Ovary (tissue), 3 donors: Measurements from ENCODE around the gene STIP1.

Source experiments
- EP300 ChIP-seq: sonication (generic); formaldehyde crosslinking; IDR thresholded peaks from one replicate; pipeline ENCODE4 v1.6.1; 2017; ENCODE audit warnings: antibody characterized with exemption
- POLR2A ChIP-seq: fragments of 450-650 bp; IDR thresholded peaks from one replicate; pipeline ENCODE4 v1.6.1; 2017; ENCODE audit warnings: antibody characterized with exemption, mild to moderate bottlenecking, moderate library complexity
- TF ChIP-seq, protein P1 (sequence below), 3 donors: fragments of 450-650 bp in 2 of 3; fragments of 200-600 bp in 1 of 3; IDR thresholded peaks; one replicate each; pipeline versions ENCODE4 v1.5.1 to v1.8.0; 2016 to 2022; ENCODE audit warnings: antibody characterized with exemption in 3 of 3, mild to moderate bottlenecking in 1 of 3
- donor health status: DM: no; HTN: no; CAD: no.

DNA sequence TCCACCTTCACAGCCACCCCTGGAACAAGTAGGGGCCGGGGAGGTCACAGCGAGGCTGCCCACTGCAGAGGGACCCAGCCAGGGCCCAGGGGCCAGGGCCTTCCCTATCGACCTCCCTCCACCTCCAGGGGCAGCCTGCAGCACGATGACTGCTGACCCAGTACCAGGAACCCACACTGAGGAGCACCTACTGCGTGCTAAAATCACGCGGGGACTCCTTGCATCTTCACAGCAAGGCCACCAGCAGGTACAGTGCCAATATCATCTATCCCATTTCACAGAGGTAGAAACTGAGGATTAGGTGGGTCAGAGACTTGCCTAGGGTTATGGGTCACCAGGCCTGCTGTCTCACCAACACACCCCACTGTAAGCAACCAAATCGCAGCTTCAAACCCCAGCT is 34.6 kb upstream of the STIP1 start:
- TF ChIP-seq, protein P1, sequence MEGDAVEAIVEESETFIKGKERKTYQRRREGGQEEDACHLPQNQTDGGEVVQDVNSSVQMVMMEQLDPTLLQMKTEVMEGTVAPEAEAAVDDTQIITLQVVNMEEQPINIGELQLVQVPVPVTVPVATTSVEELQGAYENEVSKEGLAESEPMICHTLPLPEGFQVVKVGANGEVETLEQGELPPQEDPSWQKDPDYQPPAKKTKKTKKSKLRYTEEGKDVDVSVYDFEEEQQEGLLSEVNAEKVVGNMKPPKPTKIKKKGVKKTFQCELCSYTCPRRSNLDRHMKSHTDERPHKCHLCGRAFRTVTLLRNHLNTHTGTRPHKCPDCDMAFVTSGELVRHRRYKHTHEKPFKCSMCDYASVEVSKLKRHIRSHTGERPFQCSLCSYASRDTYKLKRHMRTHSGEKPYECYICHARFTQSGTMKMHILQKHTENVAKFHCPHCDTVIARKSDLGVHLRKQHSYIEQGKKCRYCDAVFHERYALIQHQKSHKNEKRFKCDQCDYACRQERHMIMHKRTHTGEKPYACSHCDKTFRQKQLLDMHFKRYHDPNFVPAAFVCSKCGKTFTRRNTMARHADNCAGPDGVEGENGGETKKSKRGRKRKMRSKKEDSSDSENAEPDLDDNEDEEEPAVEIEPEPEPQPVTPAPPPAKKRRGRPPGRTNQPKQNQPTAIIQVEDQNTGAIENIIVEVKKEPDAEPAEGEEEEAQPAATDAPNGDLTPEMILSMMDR (IDR thresholded peaks at IDR 0.05): no peak
- TF ChIP-seq POLR2A (no peak), EP300 (no peak)
